H1 (cell line): Measurements from ENCODE around the gene AKR1B1. TPM values are rescaled to one million over a fixed set of nuclear protein-coding genes. Genes with fewer than 3 reads are reported as not detected.

Experiments used
- CTCF ChIA-PET: fragments of 300-600 bp; sonication (Branson Sonifier 250); formaldehyde crosslinking; loops from one replicate; lab custom pipeline; 2021; ENCODE audit not compliant: partially characterized antibody; lab: Charles Lee
- POLR2A ChIA-PET: fragments of 300-600 bp; sonication (Branson Sonifier 250); formaldehyde crosslinking; loops from one replicate; lab custom pipeline; 2021; ENCODE audit warnings: inconsistent platforms; ENCODE audit not compliant: partially characterized antibody; lab: Charles Lee
- DNase-seq, 2 experiments: peaks; one replicate each; pipeline versions ENCODE4 v3.0.0 to v3.0.0-alpha.2; 2010 to 2022; ENCODE audit warnings: low spot score in 2 of 2, low read depth in 1 of 2, mixed read lengths in 1 of 2
- FAIRE-seq: peaks from 2 replicates; lab custom pipeline; 2011; peaks lifted over from hg19 to GRCh38; lab: Jason Lieb, UNC
- H2AFZ ChIP-seq: 2 replicates; pipeline ENCODE4 v1.8.1; 2012; ENCODE audit warnings: low read length, inconsistent platforms
- H2AK5ac ChIP-seq: 2 replicates; pipeline ENCODE4 v1.6.1; 2013; ENCODE audit warnings: low read depth, low read length
- H2BK120ac ChIP-seq: replicated peaks from 2 replicates; pipeline ENCODE3; 2013; ENCODE audit warnings: low read depth, low read length, inconsistent platforms
- H2BK12ac ChIP-seq: 2 replicates; pipeline ENCODE4 v1.6.1; 2013; ENCODE audit warnings: low read depth, low read length
- H2BK15ac ChIP-seq: 2 replicates; pipeline ENCODE4 v1.6.1; 2013; ENCODE audit warnings: low read length
- H2BK20ac ChIP-seq: 2 replicates; pipeline ENCODE4 v1.6.1; 2013; ENCODE audit warnings: low read length
- H2BK5ac ChIP-seq: 2 replicates; pipeline ENCODE4 v1.6.1; 2013; ENCODE audit warnings: low read depth, low read length
- H3K14ac ChIP-seq: 2 replicates; pipeline ENCODE4 v1.6.1; 2013; ENCODE audit warnings: inconsistent platforms; ENCODE audit not compliant: insufficient read length
- H3K18ac ChIP-seq: 2 replicates; pipeline ENCODE4 v1.6.1; 2013; ENCODE audit warnings: low read length; ENCODE audit errors: extremely low read depth
- H3K23ac ChIP-seq: 2 replicates; pipeline ENCODE4 v1.6.1; 2013; ENCODE audit warnings: inconsistent platforms; ENCODE audit not compliant: insufficient read length
- H3K23me2 ChIP-seq: 2 replicates; pipeline ENCODE4 v1.6.1; 2013; ENCODE audit warnings: low read depth, low read length
- H3K27ac ChIP-seq: 2 replicates; pipeline ENCODE4 v1.6.1; 2011; ENCODE audit warnings: low read depth, low read length, inconsistent platforms
- H3K27me3 ChIP-seq, 4 experiments: replicated peaks in 1 of 4; 1 replicate in 1 of 4; 2 replicates in 3 of 4; pipeline versions ENCODE4 v1.6.1 to v1.8.1; 2011 to 2013; ENCODE audit warnings: low read length in 3 of 4, mild to moderate bottlenecking in 3 of 4, inconsistent platforms in 2 of 4, mixed read lengths in 2 of 4, moderate library complexity in 1 of 4; ENCODE audit not compliant: control insufficient read depth in 3 of 4, insufficient read depth in 3 of 4; ENCODE audit errors: extremely low read depth in 1 of 4
- H3K36me3 ChIP-seq, 4 experiments: 2 replicates each; pipeline versions ENCODE4 v1.6.1 to v1.8.1; 2011 to 2013; ENCODE audit warnings: mild to moderate bottlenecking in 4 of 4, low read length in 3 of 4, moderate library complexity in 2 of 4, control low read depth in 1 of 4, inconsistent platforms in 1 of 4; ENCODE audit not compliant: insufficient read depth in 4 of 4, control insufficient read depth in 2 of 4
- H3K4ac ChIP-seq: replicated peaks from 2 replicates; pipeline ENCODE3; 2013; ENCODE audit warnings: low read length, low read depth, mixed read lengths, inconsistent platforms; ENCODE audit not compliant: insufficient read length
- H3K4me1 ChIP-seq, 4 experiments: replicated peaks in 1 of 4; 1 replicate in 1 of 4; 2 replicates in 3 of 4; pipeline versions ENCODE4 v1.6.1 to v1.8.1; 2011 to 2013; ENCODE audit warnings: low read length in 3 of 4, inconsistent platforms in 2 of 4, mixed read lengths in 1 of 4; ENCODE audit not compliant: insufficient read depth in 4 of 4, control insufficient read depth in 3 of 4
- H3K4me2 ChIP-seq, 2 experiments: 2 replicates each; pipeline versions ENCODE4 v1.6.1 to v1.8.1; 2011 to 2013; ENCODE audit warnings: low read depth in 2 of 2, low read length in 2 of 2, control low read depth in 1 of 2, inconsistent platforms in 1 of 2, mild to moderate bottlenecking in 1 of 2; ENCODE audit not compliant: insufficient read depth in 1 of 2
- H3K4me3 ChIP-seq, 4 experiments: fragments of 200-600, 300-600 bp in 1 of 4; sonication (generic), shearing (Covaris generic), sonication (Bioruptor Twin) in 1 of 4; 2 replicates each; pipeline versions ENCODE4 v1.5.1 to v1.8.1; 2011 to 2016; ENCODE audit warnings: low read length in 4 of 4, low read depth in 3 of 4, control low read depth in 2 of 4, inconsistent platforms in 2 of 4, mild to moderate bottlenecking in 2 of 4, mixed read lengths in 1 of 4, moderate library complexity in 1 of 4; ENCODE audit not compliant: insufficient read depth in 2 of 4; ENCODE audit errors: extremely low read depth in 1 of 4
- H3K56ac ChIP-seq: replicated peaks from 2 replicates; pipeline ENCODE3; 2013; ENCODE audit warnings: low read depth, mild to moderate bottlenecking, mixed read lengths, low read length, inconsistent platforms; ENCODE audit not compliant: insufficient read length
- H3K79me1 ChIP-seq: 2 replicates; pipeline ENCODE4 v1.6.1; 2013; ENCODE audit warnings: low read depth, low read length, control low read depth
- H3K79me2 ChIP-seq, 2 experiments: 2 replicates each; pipeline versions ENCODE4 v1.6.1 to v1.8.1; 2012 to 2013; ENCODE audit warnings: low read length in 2 of 2, mild to moderate bottlenecking in 2 of 2, inconsistent platforms in 1 of 2; ENCODE audit not compliant: insufficient read depth in 2 of 2, control insufficient read depth in 1 of 2
- H3K9ac ChIP-seq, 4 experiments: replicated peaks in 1 of 4; 1 replicate in 1 of 4; 2 replicates in 3 of 4; pipeline versions ENCODE4 v1.6.1 to v1.8.1; 2011 to 2013; ENCODE audit warnings: low read depth in 3 of 4, low read length in 3 of 4, control low read depth in 2 of 4, mild to moderate bottlenecking in 2 of 4, moderate library complexity in 2 of 4, inconsistent platforms in 1 of 4; ENCODE audit errors: extremely low read depth in 1 of 4
- H3K9me3 ChIP-seq, 2 experiments: 2 replicates each; pipeline versions ENCODE4 v1.6.1 to v1.8.1; 2012 to 2013; ENCODE audit warnings: mild to moderate bottlenecking in 2 of 2, moderate library complexity in 2 of 2, control low read depth in 1 of 2, inconsistent platforms in 1 of 2, low read depth in 1 of 2, low read length in 1 of 2, mixed read lengths in 1 of 2; ENCODE audit not compliant: insufficient read depth in 2 of 2
- H4K20me1 ChIP-seq, 2 experiments: replicated peaks in 1 of 2; 2 replicates each; pipeline versions ENCODE3 to v1.8.1; 2011 to 2013; ENCODE audit warnings: inconsistent platforms in 2 of 2, low read length in 2 of 2, mild to moderate bottlenecking in 1 of 2; ENCODE audit not compliant: insufficient read depth in 2 of 2, control insufficient read depth in 1 of 2
- H4K5ac ChIP-seq: 2 replicates; pipeline ENCODE4 v1.6.1; 2013; ENCODE audit warnings: low read length, low read depth, mixed read lengths, inconsistent platforms; ENCODE audit not compliant: insufficient read length
- H4K8ac ChIP-seq: 2 replicates; pipeline ENCODE4 v1.8.0; 2013; ENCODE audit warnings: mild to moderate bottlenecking, moderate library complexity, low read length, inconsistent platforms; ENCODE audit not compliant: insufficient read depth; ENCODE audit errors: extremely low read depth
- H4K91ac ChIP-seq: replicated peaks from 2 replicates; pipeline ENCODE3; 2013; ENCODE audit warnings: low read length, mixed read lengths, inconsistent platforms; ENCODE audit not compliant: insufficient read length
- ATF2 ChIP-seq: IDR thresholded peaks from 2 replicates; pipeline ENCODE4 v1.6.1; 2012; ENCODE audit warnings: low read length, inconsistent platforms
- CHD1 ChIP-seq: IDR thresholded peaks from 2 replicates; pipeline ENCODE4 v1.6.1; 2012; ENCODE audit warnings: low read depth, low read length, improper control_type of control experiment
- EGR1 ChIP-seq: IDR thresholded peaks from 2 replicates; pipeline ENCODE4 v1.6.1; 2011; ENCODE audit warnings: low read depth, low read length, borderline replicate concordance
- FOSL1 ChIP-seq: IDR thresholded peaks from 2 replicates; pipeline ENCODE4 v1.6.1; 2011; ENCODE audit warnings: mild to moderate bottlenecking, low read depth, low read length, moderate library complexity; ENCODE audit not compliant: insufficient read depth
- JUN ChIP-seq: IDR thresholded peaks from 2 replicates; pipeline ENCODE4 v1.6.1; 2011; ENCODE audit warnings: low read depth, mild to moderate bottlenecking, improper control_type of control experiment, low read length
- MAX ChIP-seq: IDR thresholded peaks from 2 replicates; pipeline ENCODE4 v1.6.1; 2012; ENCODE audit warnings: inconsistent platforms
- PHF8 ChIP-seq: fragments of 200-600 bp; sonication (generic); conservative IDR thresholded peaks from 2 replicates; pipeline ENCODE4 v1.7.1; 2012; ENCODE audit warnings: low read depth, mild to moderate bottlenecking, inconsistent platforms, low read length, moderate library complexity
- TEAD4 ChIP-seq: IDR thresholded peaks from 2 replicates; pipeline ENCODE4 v1.6.1; 2012; ENCODE audit warnings: low read depth, low read length, inconsistent platforms, mixed read lengths
- WGBS, 2 experiments: shearing (Covaris generic) in 1 of 2; methylation state at CpG; one replicate each; pipeline versions ENCODE4 v1.1.6 to v1.1.7; 2013 to 2015; ENCODE audit warnings: low lambda C conversion rate in 2 of 2, mixed read lengths in 2 of 2, inconsistent platforms in 1 of 2, low coverage in 1 of 2, missing lambda C conversion rate in 1 of 2; ENCODE audit not compliant: insufficient replicate concordance in 2 of 2, insufficient coverage in 1 of 2, insufficient read length in 1 of 2; ENCODE audit errors: extremely low coverage in 1 of 2, missing lambda C conversion rate in 1 of 2; 5-methylcytosine and 5-hydroxymethylcytosine counted together
- polyA plus RNA-seq, 7 experiments: library from polyadenylated mRNA; depleted of rRNA in 3 of 7; stranded (reverse) in 5 of 7; unstranded in 2 of 7; fragments of >200 nt in 5 of 7; fragments of 200-250 nt in 2 of 7; gene quantifications; 1 replicate in 5 of 7; 2 replicates in 1 of 7; 4 replicates in 1 of 7; pipeline versions ENCODE4 v1.2.1 to v1.2.3, GENCODE V29; 2011 to 2013; ENCODE audit warnings: missing spikeins in 2 of 7, mixed read lengths in 2 of 7
- total RNA-seq: library from RNA; stranded (reverse); fragmentation: NEBNext Ultra II Directional; extraction: Animal tissue kit (Norgen Biotek cat#: 25700); gene quantifications from 2 replicates; pipeline ENCODE4 v1.2.1, GENCODE V29; 2021
- TF ChIP-seq, protein P1 (sequence below), 3 experiments: IDR thresholded peaks; 1 replicate in 2 of 3; 2 replicates in 1 of 3; pipeline versions ENCODE4 v1.5.1 to v1.6.1; 2011; ENCODE audit warnings: low read length in 3 of 3, mild to moderate bottlenecking in 3 of 3, inconsistent platforms in 2 of 3, low read depth in 1 of 3, moderate library complexity in 1 of 3; ENCODE audit not compliant: insufficient read depth in 1 of 3; ENCODE audit errors: control extremely low read depth in 1 of 3

The AKR1B1 gene
- total and polyA plus RNA-seq, 2 of the 8 experiments (the other 6 are each of a cell fraction or from before 2014, with no cell fraction given): 195 to 273 TPM

DNA sequence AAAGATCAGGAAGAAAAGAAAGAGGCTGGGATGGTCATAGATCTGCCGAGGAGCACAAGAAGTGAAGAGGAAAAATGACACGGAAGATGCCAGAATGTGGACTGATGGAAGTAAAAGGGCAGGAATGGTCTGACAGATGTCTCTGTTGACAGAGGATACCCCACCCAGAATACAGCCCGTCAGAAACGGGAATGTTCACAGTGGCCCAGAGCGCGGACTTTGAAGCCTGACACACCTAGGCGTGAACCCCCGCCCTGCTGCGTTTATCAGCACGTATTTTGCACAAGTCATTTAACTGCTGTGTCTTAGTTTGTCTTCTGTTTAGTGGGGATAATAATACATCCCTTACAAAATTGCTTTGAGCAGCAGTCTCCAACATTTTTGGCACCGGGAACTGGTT is 27.1 kb downstream of the AKR1B1 start:
- Histone ChIP-seq H2BK120ac (no peak overlapping the region), H3K23ac (no peak overlapping the region), H3K14ac (no peak overlapping the region), H4K8ac (no peak overlapping the region; the same call in 1 of the 2 replicates), H2AK5ac (no peak overlapping the region), H4K20me1 (no peaks in the 10 kb centered on the region), H3K56ac (no peak overlapping the region), H3K9ac (no peak overlapping the region), H3K18ac (no peak overlapping the region), H2BK15ac (no peak overlapping the region), H3K79me1 (no peaks in the 10 kb centered on the region), H3K27ac (no peak overlapping the region), H4K91ac (no peak overlapping the region), H2BK20ac (no peak overlapping the region), H2AFZ (no peak overlapping the region), H2BK5ac (no peak overlapping the region), H3K36me3 (no peaks in the 10 kb centered on the region), H4K5ac (no peak overlapping the region), H3K27me3 (no peaks in the 10 kb centered on the region; a peak in 2 of 7 replicates), H3K4me1 (peaks cover 0 to 2% (median under 1%) of the 10 kb centered on the region in 4 experiments; a peak in 1 of 7 replicates), H3K4me3 (peak overlapping the region in 2 of 4 experiments; percentile 54 to 63; a peak in 5 of 8 replicates), H3K9me3 (no peaks in the 10 kb centered on the region), H3K79me2 (no peaks in the 10 kb centered on the region), H3K4me2 (peak overlapping the region in 1 of 2 experiments; percentile 24; a peak in 2 of 4 replicates), H3K4ac (no peak overlapping the region), H2BK12ac (no peak overlapping the region), H3K23me2 (no peaks in the 10 kb centered on the region; the same call in 1 of the 2 replicates)
- FAIRE-seq: no peak
- POLR2A ChIA-PET: interaction anchor here (1.5 kb wide), 1 partner anchor 27 kb away, joined by 5 read pairs; the partner anchor contains the start of gene AKR1B1
- CTCF ChIA-PET: interaction anchor here (0.8 to 3.8 kb wide), 32 partner anchors 10 to 292 kb away, joined by 3 to 108 read pairs (median 6); partner anchors contain the start of genes AKR1B10 and AKR1B15
- WGBS, 2 experiments: 88% methylated on average over 11 of the region's 11 CpGs; no CpG with 5 or more reads in 1 of the 2 experiments
- no peak for DNase-seq
- TF ChIP-seq PHF8 (no peak), TEAD4 (no peak), ATF2 (no peak), EGR1 (no peak), CHD1 (no peak), MAX (no peak), JUN (no peak), FOSL1 (no peak)
- TF ChIP-seq, protein P1, sequence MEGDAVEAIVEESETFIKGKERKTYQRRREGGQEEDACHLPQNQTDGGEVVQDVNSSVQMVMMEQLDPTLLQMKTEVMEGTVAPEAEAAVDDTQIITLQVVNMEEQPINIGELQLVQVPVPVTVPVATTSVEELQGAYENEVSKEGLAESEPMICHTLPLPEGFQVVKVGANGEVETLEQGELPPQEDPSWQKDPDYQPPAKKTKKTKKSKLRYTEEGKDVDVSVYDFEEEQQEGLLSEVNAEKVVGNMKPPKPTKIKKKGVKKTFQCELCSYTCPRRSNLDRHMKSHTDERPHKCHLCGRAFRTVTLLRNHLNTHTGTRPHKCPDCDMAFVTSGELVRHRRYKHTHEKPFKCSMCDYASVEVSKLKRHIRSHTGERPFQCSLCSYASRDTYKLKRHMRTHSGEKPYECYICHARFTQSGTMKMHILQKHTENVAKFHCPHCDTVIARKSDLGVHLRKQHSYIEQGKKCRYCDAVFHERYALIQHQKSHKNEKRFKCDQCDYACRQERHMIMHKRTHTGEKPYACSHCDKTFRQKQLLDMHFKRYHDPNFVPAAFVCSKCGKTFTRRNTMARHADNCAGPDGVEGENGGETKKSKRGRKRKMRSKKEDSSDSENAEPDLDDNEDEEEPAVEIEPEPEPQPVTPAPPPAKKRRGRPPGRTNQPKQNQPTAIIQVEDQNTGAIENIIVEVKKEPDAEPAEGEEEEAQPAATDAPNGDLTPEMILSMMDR (IDR thresholded peaks at IDR 0.05; ENCODE audit: control extremely low read depth in 1 of 3, insufficient read depth in 1 of 3, low read depth in 1 of 3, low read length in 3 of 3): no peak
